ENCODE results near the gene KLHL8.
"Not testable (repeated sequence)": the region's sequence is repeated elsewhere in the genome, so short reads cannot be mapped to it uniquely, and the experiment has no call there.

KLHL8 gene

DNA sequence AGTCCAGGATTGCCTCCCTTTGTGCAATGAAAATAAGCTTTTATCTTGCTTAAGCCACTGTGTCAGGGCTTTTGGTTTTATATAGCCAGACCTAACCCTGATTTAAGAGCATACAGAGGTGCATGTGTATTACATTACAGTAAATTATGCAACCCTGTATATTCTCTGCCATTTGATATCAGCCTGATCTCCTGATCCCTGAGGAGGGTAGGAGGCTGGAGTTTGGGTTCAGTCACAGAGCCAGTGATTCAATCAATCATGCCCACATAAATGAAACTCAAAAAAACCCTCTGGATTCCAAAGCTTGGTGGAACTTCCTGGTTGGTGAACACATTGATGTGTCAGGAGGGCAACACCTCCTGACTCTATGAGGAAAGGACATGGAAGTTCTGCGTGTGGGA, 7.3 kb upstream of the KLHL8 start:
- no peak for DNase-seq

DNA sequence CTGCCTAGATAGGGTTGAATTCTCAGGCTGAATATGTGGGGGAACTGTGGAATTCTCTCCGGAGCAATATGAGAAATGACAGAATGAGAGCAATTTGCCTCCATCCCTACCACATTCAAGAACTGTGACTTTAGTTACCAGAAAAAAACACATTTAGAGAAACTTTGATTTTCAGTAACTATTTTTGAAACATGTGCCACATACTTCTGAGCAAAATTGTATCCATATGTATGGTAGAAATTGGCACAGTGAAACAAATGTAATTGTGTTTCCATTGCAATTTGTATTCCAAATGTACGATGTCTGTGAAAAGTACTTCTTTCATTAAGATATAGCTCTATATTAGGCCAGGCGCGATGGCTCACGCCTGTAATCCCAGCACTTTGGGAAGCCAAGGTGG, 5.5 kb upstream of the KLHL8 start:
- no peak for DNase-seq

DNA sequence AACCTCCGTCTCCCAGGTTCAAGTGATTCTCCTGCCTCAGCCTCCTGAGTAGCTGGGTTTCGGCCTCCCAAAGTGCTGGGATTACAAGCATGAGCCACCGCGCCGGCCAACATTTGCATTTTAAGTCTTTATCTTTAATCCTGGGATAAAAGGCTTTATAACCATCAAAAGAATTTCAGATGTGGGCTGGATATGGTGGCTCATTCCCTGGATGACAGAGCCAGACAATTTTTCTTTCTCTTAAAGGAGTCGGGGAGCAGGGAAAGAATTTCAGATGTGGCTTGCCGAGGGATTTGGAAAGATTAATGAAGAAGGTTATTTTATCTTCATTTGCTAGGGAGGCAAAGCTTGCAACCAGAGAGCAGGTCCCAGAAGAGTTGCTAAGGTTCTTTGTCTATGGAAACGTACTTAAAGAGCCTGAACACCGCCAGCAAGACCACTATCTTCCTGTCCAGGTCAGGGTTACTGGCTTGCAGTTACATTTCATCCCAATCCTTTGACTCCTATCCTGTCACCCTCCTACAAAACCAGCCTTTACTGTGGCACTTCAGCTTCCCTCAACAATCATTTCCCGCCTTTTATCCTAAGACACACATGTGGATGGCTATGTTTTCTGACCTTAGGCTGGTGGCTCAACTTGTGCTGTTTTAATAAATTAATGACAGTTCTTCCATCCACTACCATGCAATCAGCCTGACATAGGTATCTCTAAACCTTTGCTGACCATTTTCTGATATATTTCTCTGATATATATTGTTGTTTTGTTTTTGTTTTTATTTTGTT, 3.9 kb upstream of the KLHL8 start:
- DNase-seq: no peak

GRCh38 chr4:87219632-87220093, 755 bp downstream of the KLHL8 start:
- DNase-seq: no peak

DNA sequence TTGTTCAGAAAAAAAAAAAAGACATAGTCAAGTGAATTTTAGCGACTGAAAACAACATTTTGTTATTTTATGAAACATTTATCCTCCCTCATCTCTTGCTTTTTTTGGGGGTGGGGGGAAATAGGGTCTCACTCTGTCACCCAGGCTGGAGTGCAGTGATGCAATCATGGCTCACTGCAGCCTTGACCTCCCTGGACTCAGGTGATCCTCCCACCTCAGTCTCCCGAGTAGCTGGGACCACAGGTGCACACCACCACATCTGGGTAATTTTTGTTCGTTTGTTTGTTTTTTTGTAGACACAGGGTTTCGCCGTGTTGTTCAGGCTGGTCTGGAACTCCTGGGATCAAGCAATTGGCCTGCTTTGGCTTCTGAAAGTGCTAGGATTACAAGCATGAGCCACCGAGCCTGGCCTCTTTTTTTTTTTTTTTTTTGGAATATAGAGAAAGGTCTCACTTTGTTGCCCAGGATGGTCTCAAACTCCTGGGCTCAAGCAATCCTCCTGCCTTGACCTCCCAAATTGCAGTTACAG, 3.1 kb downstream of the KLHL8 start:
- DNase-seq: not testable (repeated sequence)

GRCh38 chr4:87216469-87216868, 3.9 kb downstream of the KLHL8 start:
- no peak for DNase-seq

DNA sequence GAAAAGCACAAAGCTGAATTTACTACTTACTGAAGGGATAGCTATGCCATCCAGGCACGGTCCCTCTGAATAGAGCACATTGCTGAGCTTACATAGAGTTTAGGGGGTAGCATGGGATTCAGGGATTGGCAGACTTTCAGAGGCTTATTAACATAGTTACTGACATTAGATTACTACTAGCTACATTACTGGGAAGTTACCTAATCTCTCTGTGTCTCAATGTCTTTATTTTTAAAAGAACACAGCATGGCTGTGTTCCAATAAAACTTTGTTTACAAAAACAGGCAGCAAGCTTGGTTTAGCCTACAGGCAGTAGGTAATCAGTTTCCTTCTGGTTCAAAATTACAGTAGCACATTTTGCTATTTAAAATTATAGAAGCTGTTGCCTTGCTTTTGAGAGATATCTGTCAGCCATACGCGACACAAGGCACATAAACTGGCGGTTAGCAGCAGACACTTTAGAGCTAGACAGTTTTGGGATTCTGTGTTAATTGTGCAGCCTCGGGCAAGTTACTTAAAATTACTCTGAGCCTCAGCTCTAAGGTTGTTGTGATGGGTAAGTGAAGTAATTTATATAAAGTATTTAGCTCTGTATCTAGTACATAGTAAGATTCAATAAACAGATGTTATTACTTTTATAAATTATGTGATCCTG, 6.9 kb downstream of the KLHL8 start:
- DNase-seq: no peak

DNA sequence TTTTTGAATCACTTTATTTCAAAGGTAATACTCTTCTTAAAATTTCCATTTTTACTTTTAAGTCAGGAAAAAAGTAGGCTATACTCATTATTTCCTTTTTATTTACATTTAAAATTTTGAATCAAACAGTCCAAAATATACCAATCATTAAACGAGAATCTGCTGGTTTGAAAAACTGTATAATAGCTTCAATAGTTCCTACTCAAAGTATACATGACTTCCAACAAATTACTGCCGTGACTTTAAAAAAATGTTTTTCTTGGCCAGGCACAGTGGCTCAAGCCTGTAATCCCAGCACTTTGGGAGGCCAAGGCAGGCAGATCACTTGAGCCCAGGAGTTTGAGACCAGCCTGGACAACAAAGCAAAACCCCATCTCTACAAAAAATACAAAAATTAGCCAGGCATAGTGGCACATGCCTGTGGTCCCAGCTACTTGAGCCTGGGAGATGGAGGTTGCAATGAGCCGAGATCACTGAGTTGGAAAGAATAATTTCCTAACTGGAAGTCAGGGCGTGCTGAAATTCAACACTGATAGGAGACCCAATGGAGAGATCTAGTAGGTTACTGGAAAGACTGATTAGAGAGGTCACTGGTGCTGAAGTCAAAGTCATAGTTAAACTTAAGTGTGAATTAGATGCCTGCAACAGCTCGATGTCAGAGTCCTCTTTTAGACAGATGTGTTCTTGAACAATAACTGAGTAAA, 9.0 kb downstream of the KLHL8 start:
- no peak for DNase-seq

GRCh38 chr4:87209696-87210095, 10.7 kb downstream of the KLHL8 start:
- no peak for DNase-seq

DNA sequence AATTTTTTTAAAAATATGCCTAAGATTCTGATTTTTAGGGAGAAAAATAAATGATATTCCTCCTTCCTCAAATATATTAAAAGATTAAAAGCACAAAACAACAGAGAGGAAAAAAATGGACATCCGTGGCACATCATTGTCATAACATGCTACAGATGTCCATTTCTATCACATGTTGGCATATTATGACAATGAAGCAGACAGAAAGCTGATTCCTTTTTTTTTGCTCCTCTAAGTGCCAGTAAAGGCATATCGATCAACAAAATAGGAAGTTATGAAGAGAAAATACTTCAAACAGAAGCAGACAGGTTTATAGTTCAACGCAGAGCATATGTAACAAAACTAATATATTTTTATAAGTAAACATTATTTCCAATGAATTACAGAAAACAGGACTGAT, 11.2 kb downstream of the KLHL8 start:
- DNase-seq: no peak

GRCh38 chr4:87204559-87204958, 15.9 kb downstream of the KLHL8 start:
- no peak for DNase-seq

GRCh38 chr4:87196927-87197326, 23.5 kb downstream of the KLHL8 start:
- DNase-seq: no peak

- DNase-seq: no peak
These were observed 24.3 kb downstream of the KLHL8 start for GRCh38 chr4:87196146-87196545.

DNA sequence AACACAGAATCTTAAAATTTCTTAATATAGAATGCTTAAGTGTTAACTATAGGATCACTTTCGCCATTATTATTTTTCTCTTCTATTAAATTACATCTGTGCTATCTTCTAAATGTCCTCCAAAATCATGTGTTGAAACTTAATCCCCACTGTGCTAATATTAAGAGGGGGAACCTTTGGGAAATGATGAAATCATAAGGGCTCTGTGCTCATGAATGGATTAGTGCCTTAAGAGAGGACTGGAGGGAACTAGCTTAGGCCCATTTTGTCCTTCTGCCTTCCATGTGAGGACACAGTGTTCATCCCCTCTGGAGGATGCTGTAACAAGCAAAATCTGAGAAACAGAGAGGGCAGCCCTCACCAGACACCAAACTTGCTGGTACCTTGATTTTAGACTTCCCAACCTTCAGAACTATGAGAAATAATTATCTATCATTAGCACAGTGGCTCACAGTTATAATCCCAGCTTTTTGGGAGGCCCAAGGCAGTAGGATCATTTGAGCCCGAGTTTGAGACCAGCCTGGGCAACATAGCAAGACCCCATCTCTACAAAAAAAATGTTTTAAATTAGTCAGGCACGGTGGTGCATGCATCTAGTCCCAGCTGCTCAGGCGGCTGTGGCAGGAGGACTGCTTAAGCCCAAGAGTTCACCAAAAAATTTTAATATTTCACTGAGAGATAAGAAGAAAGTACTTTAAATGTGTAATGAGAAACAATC, 26.3 kb downstream of the KLHL8 start:
- no peak for DNase-seq

- DNase-seq: no peak
These were observed 28.1 kb downstream of the KLHL8 start for GRCh38 chr4:87192145-87192919.

- DNase-seq: no peak
These were observed 31.5 kb downstream of the KLHL8 start for GRCh38 chr4:87188932-87189331.

DNA sequence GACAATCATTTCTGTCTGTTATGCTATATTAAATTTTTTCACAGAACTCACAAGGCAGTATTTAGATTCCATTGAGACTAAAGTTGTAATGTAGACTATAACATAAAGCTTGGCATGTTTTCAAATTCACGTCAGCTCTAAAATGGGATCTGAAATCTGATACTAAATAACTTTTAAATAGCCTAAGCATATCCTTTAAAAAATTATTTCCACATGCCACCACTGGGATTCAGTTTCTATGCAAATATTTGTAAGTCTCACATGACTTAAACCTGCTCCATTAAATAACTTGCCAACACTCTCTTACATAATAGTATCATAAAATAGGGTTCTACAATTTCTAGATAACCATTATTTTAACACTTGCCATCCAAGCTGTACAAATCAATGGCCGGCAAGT, 32.4 kb downstream of the KLHL8 start:
- DNase-seq: no peak

- DNase-seq: no peak
These were observed 35.1 kb downstream of the KLHL8 start for GRCh38 chr4:87185146-87185870.

DNA sequence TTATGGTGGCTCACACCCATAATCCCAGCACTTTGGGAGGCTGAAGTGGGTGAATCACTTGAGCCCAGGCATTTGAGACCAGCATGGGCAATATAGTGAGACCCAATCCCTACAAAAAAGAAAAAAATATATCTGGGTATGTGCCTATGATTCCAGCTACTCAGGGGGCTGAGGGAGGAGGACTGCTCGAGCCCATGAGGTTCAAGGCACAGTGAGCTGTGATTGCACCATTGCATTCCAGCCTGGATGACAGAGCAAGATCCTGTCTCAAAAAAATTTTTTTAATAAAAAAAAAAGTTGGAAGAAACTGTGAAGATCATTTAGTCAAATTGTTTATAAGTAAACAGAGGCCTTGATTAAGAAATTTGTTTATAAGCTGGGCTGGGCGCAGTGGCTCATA, 39.7 kb downstream of the KLHL8 start:
- no peak for DNase-seq

- no peak for DNase-seq
These were observed 40.7 kb downstream of the KLHL8 start for GRCh38 chr4:87179751-87180150.

DNA sequence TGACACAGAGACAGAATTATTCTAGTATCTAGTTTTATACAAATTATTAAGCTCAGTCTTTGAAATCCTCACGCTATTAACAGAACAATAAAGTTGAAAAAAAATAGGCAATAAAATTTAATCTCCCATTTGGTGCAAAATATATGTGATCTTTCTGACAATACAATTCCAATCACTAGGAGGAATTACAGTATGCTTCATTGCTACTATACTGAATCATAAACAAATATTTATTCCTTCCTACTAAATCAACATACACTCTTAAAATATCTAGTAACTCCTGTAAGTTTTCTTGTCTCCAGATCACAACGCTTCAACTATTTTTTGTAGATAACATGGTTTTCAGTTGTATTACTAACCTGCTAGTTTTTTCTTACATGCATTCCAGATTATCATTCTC, 45.7 kb downstream of the KLHL8 start:
- no peak for DNase-seq

DNA sequence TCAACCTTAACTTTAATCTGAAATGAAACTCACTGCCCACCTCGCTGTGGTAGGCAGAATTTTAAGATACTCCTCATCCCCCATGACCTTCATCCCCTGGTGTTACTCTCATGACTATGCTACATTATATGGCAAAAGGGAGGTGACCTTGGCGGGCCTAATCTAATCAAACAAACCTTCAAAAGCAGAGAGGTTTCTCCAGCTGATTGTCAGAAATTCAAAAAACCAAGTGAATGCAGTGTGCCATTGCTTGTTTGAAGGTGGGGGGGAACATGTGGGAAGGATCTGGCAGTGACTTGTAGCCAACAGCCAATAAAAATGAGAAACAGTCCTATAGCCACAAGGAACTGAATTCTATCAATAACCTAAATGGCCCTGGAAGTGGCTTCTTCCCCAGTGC, 48.5 kb downstream of the KLHL8 start:
- DNase-seq: no peak

Measured in amniotic stem cell (primary cell).